ENCODE measurements around the gene EIF4A2. TPM values are rescaled to one million over a fixed set of nuclear protein-coding genes. Genes with fewer than 3 reads are reported as not detected.

EIF4A2 gene
- total and polyA plus RNA-seq, 2 of the 13 experiments (the other 11 are each of a cell fraction or from before 2014, with no cell fraction given) = 480 to 596 TPM

GRCh38 chr3:186784820-186785494 is 1.6 kb downstream of the EIF4A2 start (continued):
- TF ChIP-seq HNF1B (CRISPR knock-in tag; IDR thresholded peaks at IDR 0.05) (no peak), AGO2 (optimal IDR thresholded peaks at IDR 0.05; ENCODE audit: low read depth, low read length) (peak; percentile 64), ZNF792 (CRISPR knock-in tag; IDR thresholded peaks at IDR 0.05) (no peak), ISX (CRISPR knock-in tag; conservative IDR thresholded peaks at IDR 0.05) (no peak), ZNF383 (CRISPR knock-in tag; IDR thresholded peaks at IDR 0.05; ENCODE audit: borderline replicate concordance) (no peak), GABPA (IDR thresholded peaks at IDR 0.05; ENCODE audit: low read depth, low read length) (no peak), GABPA (CRISPR knock-in tag; IDR thresholded peaks at IDR 0.05; ENCODE audit: low read depth) (no peak), MIER2 (CRISPR knock-in tag; IDR thresholded peaks at IDR 0.05) (no peak), ZNF781 (CRISPR knock-in tag; IDR thresholded peaks at IDR 0.05; ENCODE audit: borderline replicate concordance, not compliant biosample characterization) (no peak), ZNF136 (CRISPR knock-in tag; IDR thresholded peaks at IDR 0.05; ENCODE audit: low read depth) (no peak), MBD4 (IDR thresholded peaks at IDR 0.05; ENCODE audit: borderline replicate concordance, low read length) (peak; percentile 68; the same call in 1 of the 2 replicates), BRF2 (CRISPR knock-in tag; IDR thresholded peaks at IDR 0.05) (no peak), CREB3 (CRISPR knock-in tag; IDR thresholded peaks at IDR 0.05) (no peak), ZFP36 (IDR thresholded peaks at IDR 0.05; ENCODE audit: borderline replicate concordance, low read depth, low read length, partially characterized antibody) (no peak), IRF2 (CRISPR knock-in tag; IDR thresholded peaks at IDR 0.05) (no peak), PCBP2 (optimal IDR thresholded peaks at IDR 0.05; ENCODE audit: low read depth, low read length, poor library complexity, severe bottlenecking) (no peak), POLR2A (IDR thresholded peaks at IDR 0.05; ENCODE audit: insufficient read depth in 1 of 2, low read depth in 2 of 2, low read length in 2 of 2) (0 out of 4 replicates have a peak, but pooled peaks of 1 of the 2 experiments have one; percentile 35), SPEN (CRISPR knock-in tag; IDR thresholded peaks at IDR 0.05; ENCODE audit: low read depth) (no peak), MLLT10 (CRISPR knock-in tag; IDR thresholded peaks at IDR 0.05) (0 out of 2 replicates have a peak, but pooled peaks have one; percentile 34), ZNF44 (CRISPR knock-in tag; IDR thresholded peaks at IDR 0.05) (no peak)
